Mucosa of stomach (tissue), 1 donor: ENCODE measurements around the gene SRPK1.

Source experiments
- H3K27me3 ChIP-seq: one replicate; pipeline ENCODE4 v1.7.0; 2013; ENCODE audit warnings: mild to moderate bottlenecking, low read length; ENCODE audit not compliant: control insufficient read depth, insufficient read depth
- H3K36me3 ChIP-seq: one replicate; pipeline ENCODE4 v1.7.0; 2013; ENCODE audit warnings: low read length; ENCODE audit not compliant: control insufficient read depth, insufficient read depth
- H3K4me1 ChIP-seq: one replicate; pipeline ENCODE4 v1.7.0; 2013; ENCODE audit warnings: mild to moderate bottlenecking, low read length; ENCODE audit not compliant: control insufficient read depth, insufficient read depth
- H3K4me3 ChIP-seq: one replicate; pipeline ENCODE4 v1.7.0; 2013; ENCODE audit warnings: low read length
- H3K9ac ChIP-seq: one replicate; pipeline ENCODE4 v1.7.0; 2013; ENCODE audit warnings: mild to moderate bottlenecking, low read length, moderate library complexity
- H3K9me3 ChIP-seq: one replicate; pipeline ENCODE4 v1.7.0; 2013; ENCODE audit warnings: mild to moderate bottlenecking, low read length, moderate library complexity; ENCODE audit not compliant: control insufficient read depth
- donor health status: Pancreatic carcinoma.

SRPK1 gene

GRCh38 chr6:35831257-35832007 lies 89.5 kb downstream of the SRPK1 start:
- Histone ChIP-seq H3K9ac (no peak overlapping the region), H3K4me1 (no peaks in the 10 kb centered on the region), H3K4me3 (no peak overlapping the region), H3K36me3 (no peaks in the 10 kb centered on the region), H3K27me3 (no peaks in the 10 kb centered on the region), H3K9me3 (no peaks in the 10 kb centered on the region)

DNA sequence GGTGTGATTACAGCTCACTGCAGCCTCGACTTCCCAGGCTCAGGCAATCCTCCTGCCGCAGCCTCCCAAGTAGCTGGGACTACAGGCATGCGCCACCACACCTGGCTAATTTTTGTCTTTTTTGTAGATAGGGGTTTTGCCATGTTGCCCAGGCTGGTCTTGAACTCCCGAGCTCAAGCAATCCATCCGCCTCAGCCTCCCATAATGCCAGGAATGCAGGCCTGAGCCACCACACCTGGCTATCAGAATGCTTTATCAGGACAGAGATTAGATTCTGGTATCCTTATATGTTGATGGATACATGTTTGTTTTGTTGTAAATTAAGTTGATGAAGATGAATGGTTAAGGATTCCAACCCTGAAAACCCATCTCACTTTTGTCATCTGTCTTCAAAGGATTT lies 91.6 kb downstream of the SRPK1 start:
- H3K27me3 ChIP-seq: no peaks in the 10 kb centered on the region
- no peaks in the 10 kb centered on the region for H3K36me3 ChIP-seq
- H3K4me1 ChIP-seq: no peaks in the 10 kb centered on the region

GRCh38 chr6:35824552-35825192 lies 96.2 kb downstream of the SRPK1 start:
- Histone ChIP-seq H3K36me3 (no peaks in the 10 kb centered on the region), H3K4me1 (no peaks in the 10 kb centered on the region), H3K27me3 (no peaks in the 10 kb centered on the region)

More for the DNA sequence above, 91.6 kb downstream of the SRPK1 start:
- Histone ChIP-seq H3K9me3 (no peaks in the 10 kb centered on the region), H3K4me3 (no peak overlapping the region), H3K9ac (no peak overlapping the region)

DNA sequence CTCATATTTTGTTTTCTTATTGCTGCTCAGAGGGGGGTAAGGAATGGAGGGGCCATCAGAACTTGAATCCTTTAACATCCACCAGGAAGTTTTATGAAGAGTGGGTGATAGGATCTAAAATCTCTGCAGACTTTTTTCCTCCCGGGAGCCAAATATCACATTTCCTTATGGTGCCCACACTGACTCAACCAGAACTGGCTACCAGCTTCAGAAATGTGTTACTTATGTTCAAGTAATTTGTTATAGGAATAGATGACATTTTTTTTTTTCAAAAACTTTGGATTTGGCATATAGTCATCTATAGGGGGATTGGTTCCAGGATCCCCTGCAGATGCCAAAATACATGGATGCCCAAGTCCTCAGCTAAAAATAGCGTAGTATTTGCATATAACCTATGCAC lies 97.3 kb downstream of the SRPK1 start:
- no peak overlapping the region for H3K9ac ChIP-seq
- H3K4me3 ChIP-seq: no peak overlapping the region
- H3K36me3 ChIP-seq: no peaks in the 10 kb centered on the region
- H3K9me3 ChIP-seq: no peaks in the 10 kb centered on the region
- H3K27me3 ChIP-seq: no peaks in the 10 kb centered on the region
- no peaks in the 10 kb centered on the region for H3K4me1 ChIP-seq

More at GRCh38 chr6:35824552-35825192, 96.2 kb downstream of the SRPK1 start:
- H3K9ac ChIP-seq: no peak overlapping the region
- no peak overlapping the region for H3K4me3 ChIP-seq
- no peaks in the 10 kb centered on the region for H3K9me3 ChIP-seq

DNA sequence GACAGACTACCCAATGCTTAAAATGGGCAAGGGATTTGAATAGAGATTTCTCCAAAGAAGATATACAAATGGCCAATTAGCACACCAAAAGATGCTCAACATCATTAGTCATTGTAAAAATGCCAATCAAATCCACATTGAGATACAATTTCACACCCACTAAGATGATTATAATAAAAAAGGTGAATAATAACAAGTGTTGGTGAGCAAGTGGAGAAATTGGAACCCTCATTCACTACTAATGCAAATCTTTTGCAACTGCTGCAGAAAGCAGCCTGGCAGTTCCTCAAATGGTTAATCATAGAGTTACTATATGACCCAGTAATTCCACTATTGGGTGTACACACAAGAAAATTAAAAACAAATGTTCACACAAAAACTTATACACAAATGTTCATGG lies 103.4 kb downstream of the SRPK1 start:
- H3K9me3 ChIP-seq: no peaks in the 10 kb centered on the region
- H3K36me3 ChIP-seq: no peaks in the 10 kb centered on the region
- H3K9ac ChIP-seq: no peak overlapping the region
- H3K4me3 ChIP-seq: no peak overlapping the region
- H3K27me3 ChIP-seq: peaks cover 7% of the 10 kb centered on the region
- H3K4me1 ChIP-seq: no peaks in the 10 kb centered on the region

- Histone ChIP-seq H3K4me1 (no peaks in the 10 kb centered on the region), H3K27me3 (peaks cover 7% of the 10 kb centered on the region), H3K4me3 (no peak overlapping the region), H3K9ac (no peak overlapping the region), H3K9me3 (no peaks in the 10 kb centered on the region), H3K36me3 (no peaks in the 10 kb centered on the region)
Observed at GRCh38 chr6:35811699-35811995, 109.3 kb downstream of the SRPK1 start.

- Histone ChIP-seq H3K36me3 (no peaks in the 10 kb centered on the region), H3K9me3 (no peaks in the 10 kb centered on the region), H3K4me1 (no peaks in the 10 kb centered on the region), H3K9ac (no peak overlapping the region), H3K4me3 (no peak overlapping the region), H3K27me3 (peaks cover 7% of the 10 kb centered on the region)
Observed at GRCh38 chr6:35810971-35811698, 109.8 kb downstream of the SRPK1 start.

DNA sequence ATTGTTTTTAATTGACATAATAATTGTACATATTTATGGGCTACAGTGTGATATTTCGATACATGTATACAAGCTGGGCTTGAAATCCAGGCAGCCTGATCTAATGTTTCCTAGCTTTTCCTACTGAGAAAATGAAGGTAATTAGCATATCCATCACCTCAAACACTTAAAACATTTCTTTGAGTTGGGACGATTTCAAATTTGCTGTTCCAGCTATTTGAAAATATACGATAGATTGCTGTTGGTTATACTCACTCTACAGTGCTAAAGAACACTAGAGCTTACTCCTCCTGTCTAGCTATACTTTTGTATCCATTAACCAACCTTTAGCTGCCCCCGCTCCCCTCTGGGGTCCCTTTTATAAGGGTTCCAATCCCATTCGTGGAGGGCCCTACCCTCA lies 111.1 kb downstream of the SRPK1 start:
- Histone ChIP-seq H3K27me3 (peaks cover 7% of the 10 kb centered on the region), H3K4me3 (no peak overlapping the region), H3K4me1 (no peaks in the 10 kb centered on the region), H3K9me3 (no peaks in the 10 kb centered on the region), H3K9ac (no peak overlapping the region), H3K36me3 (no peaks in the 10 kb centered on the region)

- Histone ChIP-seq H3K4me1 (no peaks in the 10 kb centered on the region), H3K27me3 (no peaks in the 10 kb centered on the region), H3K36me3 (no peaks in the 10 kb centered on the region), H3K4me3 (no peak overlapping the region), H3K9me3 (no peaks in the 10 kb centered on the region), H3K9ac (no peak overlapping the region)
Observed at GRCh38 chr6:35808688-35809087, 112.2 kb downstream of the SRPK1 start.

DNA sequence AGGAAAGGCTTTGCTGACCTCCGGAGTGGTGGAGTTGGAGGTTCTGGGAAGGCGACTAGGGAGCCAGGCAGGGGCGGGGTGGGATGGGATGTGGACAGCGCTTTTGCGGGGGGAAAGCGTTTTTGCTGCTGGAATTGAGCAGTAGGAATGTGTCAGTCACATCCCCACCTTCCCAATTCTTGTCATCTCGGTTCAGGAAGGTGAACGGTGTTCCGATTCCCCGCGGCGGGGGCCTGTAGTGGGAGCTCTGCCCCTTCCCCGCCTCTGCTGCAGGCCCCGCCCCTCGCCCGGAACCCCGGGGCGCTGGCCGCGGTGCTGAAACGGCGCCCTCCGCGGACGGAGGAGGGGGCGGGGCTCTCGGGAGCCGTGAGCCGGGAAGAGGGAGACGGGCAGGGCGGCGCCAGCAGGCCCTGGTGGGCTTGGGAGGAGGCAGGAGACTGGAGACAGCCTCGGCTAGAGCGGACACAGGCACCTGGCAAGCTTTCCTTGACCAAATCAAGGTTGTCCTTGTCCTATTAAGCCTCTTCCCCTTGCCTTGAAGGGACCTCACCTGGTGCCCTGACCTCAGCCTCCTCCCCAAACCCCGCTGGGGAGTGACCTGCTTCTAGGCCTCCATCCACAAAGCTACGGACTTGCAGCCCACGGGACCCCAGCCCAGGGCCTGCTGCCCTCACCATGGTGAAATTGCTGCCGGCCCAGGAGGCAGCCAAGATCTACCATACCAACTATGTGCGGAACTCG lies 115.7 kb downstream of the SRPK1 start, which contains the start of gene LHFPL5:
LHFPL5 (plus strand) TSS at position 357 of the 741 bp plus-strand sequence; CDS start at position 676, 319 bp downstream.
- Histone ChIP-seq H3K4me1 (no peaks in the 10 kb centered on the region), H3K4me3 (no peak within 1 kb of the TSS), H3K9ac (no peak within 1 kb of the TSS), H3K9me3 (no peaks in the 10 kb centered on the region), H3K36me3 (no peaks in the 10 kb centered on the region), H3K27me3 (no peaks in the 10 kb centered on the region)

GRCh38 chr6:35801148-35801547 lies 119.8 kb downstream of the SRPK1 start:
- Histone ChIP-seq H3K36me3 (no peaks in the 10 kb centered on the region), H3K27me3 (no peaks in the 10 kb centered on the region), H3K4me3 (no peak overlapping the region), H3K4me1 (no peaks in the 10 kb centered on the region), H3K9ac (no peak overlapping the region), H3K9me3 (no peaks in the 10 kb centered on the region)

GRCh38 chr6:35798706-35799105 lies 122.2 kb downstream of the SRPK1 start:
- no peaks in the 10 kb centered on the region for H3K36me3 ChIP-seq
- no peak overlapping the region for H3K4me3 ChIP-seq
- no peaks in the 10 kb centered on the region for H3K27me3 ChIP-seq
- H3K9me3 ChIP-seq: no peaks in the 10 kb centered on the region
- no peak overlapping the region for H3K9ac ChIP-seq
- no peaks in the 10 kb centered on the region for H3K4me1 ChIP-seq
